Urinary bladder (tissue), 4 donors: Measurements from ENCODE around the gene BTG1. TPM values are rescaled to one million over a fixed set of nuclear protein-coding genes. Genes with fewer than 3 reads are reported as not detected.

Experiments used
- DNase-seq: peaks from one replicate; pipeline ENCODE4 v3.0.0-alpha.2; 2015; ENCODE audit errors: extremely low spot score
- H3K27ac ChIP-seq: one replicate; pipeline ENCODE4 v1.5.1; 2013; ENCODE audit warnings: low read depth, mild to moderate bottlenecking, moderate library complexity
- H3K36me3 ChIP-seq: one replicate; pipeline ENCODE4 v1.6.1; 2013; ENCODE audit warnings: mild to moderate bottlenecking, moderate library complexity; ENCODE audit not compliant: insufficient read depth
- H3K4me1 ChIP-seq: one replicate; pipeline ENCODE4 v1.6.1; 2013; ENCODE audit warnings: mild to moderate bottlenecking, moderate library complexity; ENCODE audit not compliant: insufficient read depth
- H3K4me3 ChIP-seq: one replicate; pipeline ENCODE4 v1.5.1; 2013; ENCODE audit warnings: low read depth, low read length
- WGBS: extraction: QIAGEN DNeasy Blood & Tissue Kit; methylation state at CpG from one replicate; pipeline ENCODE4 v1.1.7; 2013; 5-methylcytosine and 5-hydroxymethylcytosine counted together
- polyA plus RNA-seq: library from polyadenylated mRNA; stranded (reverse); fragments of 200-250 nt; gene quantifications from one replicate; pipeline ENCODE4 v1.2.3, GENCODE V29; 2013
- total RNA-seq: library from RNA; depleted of rRNA; stranded (reverse); fragments of >200 nt; gene quantifications from one replicate; pipeline ENCODE4 v1.2.3, GENCODE V29; 2014
- donor health status: healthy with polysubstance abuse.
- donor health status: healthy.

BTG1 gene
- total and polyA plus RNA-seq, 2 donors, result 32.8 to 50.6 TPM

DNA sequence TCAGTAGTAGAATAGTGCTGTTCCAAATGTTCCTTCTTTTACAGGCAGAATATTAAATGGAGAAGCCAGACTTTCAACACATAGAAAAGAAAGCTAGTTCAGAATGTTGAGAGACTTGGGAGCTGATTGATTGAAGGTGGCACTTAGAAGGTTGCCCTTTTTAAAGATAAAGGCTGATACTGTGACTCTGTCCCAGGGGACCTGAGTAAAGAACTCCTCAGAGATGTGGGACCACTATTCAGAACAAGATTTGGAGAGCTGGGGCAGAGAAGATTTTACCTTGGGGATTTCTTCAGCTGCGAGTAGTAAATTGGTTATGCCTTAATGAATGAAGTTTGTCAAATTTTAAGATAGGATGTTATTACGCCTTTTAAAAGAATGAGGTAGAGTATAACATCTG lies 21.4 kb upstream of the BTG1 start:
- 96% methylated on average over 2 of the region's 2 CpGs for WGBS
- DNase-seq, result no peak
- Histone ChIP-seq H3K36me3 (no peaks in the 10 kb centered on the region), H3K4me3 (no peak overlapping the region), H3K4me1 (no peaks in the 10 kb centered on the region), H3K27ac (no peak overlapping the region)

DNA sequence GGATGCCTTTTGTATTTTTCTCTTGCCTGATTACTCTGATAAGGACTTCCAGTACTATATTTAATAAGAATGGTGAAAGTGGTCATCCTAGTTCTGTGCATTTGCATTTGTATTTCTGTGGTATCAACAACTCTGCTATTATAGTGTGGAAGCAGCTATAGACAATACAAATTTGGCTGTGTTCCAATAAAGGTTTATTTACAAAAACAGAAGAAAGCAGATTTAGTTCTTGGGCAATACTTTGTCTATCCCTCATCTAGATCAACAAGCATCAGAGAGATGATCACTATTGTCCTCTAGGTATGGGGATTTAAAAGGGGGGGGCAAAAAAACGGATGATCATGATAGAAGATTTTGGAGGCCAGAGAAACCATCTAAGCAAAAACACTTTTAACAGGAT lies 19.1 kb upstream of the BTG1 start:
- WGBS, result 83% methylated on average over 1 of the region's 1 CpG
- Histone ChIP-seq H3K4me1 (no peaks in the 10 kb centered on the region), H3K27ac (no peak overlapping the region), H3K36me3 (no peaks in the 10 kb centered on the region), H3K4me3 (no peak overlapping the region)
- DNase-seq, result no peak

DNA sequence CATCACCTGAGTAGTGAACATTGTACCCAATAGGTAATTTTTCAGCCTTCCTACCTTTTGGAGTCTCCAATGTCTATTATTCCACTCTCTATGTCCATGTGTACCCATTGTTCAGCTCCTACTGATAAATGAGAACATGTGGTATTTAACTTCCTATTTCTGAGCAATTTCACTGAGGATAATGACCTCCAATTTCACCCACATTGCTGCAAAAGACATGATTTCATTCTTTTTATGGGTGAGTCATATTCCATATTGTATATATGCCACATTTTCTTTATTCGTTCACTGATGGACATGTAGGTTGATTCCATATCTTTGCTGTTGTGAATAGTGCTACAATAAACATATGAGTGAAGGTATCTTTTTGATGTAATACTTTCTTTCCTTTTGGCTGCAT lies 16.4 kb upstream of the BTG1 start:
- Histone ChIP-seq H3K4me1 (no peaks in the 10 kb centered on the region), H3K27ac (no peak overlapping the region), H3K36me3 (no peaks in the 10 kb centered on the region), H3K4me3 (no peak overlapping the region)
- no peak for DNase-seq
- WGBS, result 86% methylated on average over 1 of the region's 1 CpG

DNA sequence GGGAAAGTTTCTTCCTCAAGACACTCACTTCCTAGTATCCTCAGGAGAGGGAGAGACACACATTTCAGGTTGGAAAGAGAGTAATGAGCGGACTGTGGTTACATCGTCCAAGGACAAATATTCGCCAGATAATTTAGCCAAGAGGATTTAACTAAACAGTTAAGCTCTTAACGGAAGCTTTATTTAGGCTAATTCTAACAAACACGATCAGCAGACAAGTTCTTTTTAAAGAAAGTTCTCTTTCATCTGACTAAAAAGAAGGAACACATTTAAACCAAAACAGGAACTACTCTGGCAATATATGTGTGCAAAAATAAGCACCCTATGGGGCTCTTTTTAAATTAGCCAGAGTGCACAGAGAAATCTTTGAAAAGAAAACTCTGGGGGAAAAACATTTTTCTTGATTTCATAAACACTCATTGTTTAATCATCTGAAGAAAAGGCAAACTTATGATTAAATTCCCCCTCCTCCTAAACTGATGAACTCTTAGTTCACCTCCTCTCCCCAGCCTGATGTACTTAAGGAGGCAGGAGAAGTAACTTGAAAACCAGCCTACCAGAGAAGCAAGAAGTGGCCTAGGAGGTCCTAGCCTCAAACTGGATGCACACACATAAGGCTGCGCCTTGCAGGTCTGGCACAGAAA lies 13.3 kb upstream of the BTG1 start:
- WGBS, result 44% methylated on average over 6 of the region's 6 CpGs
- Histone ChIP-seq H3K27ac (no peak overlapping the region), H3K4me3 (no peak overlapping the region), H3K36me3 (no peaks in the 10 kb centered on the region), H3K4me1 (no peaks in the 10 kb centered on the region)
- DNase-seq, result no peak

DNA sequence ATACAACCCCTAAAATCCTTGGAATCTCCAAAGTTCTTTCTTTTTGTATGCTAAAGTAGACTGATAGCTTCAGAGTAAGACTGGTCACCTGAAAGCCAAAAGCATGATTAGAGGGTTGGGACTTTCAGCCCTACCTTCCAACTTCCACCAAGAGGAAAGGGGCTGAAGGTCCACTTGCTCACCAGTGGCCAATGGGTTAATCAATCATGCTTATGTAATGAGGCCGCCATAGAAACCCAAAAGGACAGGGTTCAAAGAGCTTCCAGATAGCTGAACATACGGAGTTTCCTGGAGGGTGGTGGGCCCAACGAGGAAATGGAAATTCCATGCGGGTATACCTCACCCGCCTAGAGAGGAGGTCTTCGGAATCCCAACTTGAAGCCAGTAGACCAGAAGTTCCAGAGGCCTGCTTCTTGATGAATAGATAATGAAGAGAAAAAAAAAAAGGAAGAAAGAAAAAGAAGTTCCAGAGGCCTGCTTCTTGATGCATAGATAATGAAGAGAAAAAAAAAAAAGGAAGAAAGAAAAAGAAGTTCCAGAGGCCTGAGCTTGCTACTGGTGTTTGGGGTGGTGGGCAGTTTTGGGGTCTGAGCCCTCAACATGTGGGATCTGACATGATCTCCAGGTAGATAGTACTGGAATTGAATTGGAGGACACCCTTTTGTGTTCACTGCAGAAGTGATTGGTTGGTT lies 11.2 kb upstream of the BTG1 start:
- Histone ChIP-seq H3K27ac (no peak overlapping the region), H3K4me1 (no peaks in the 10 kb centered on the region), H3K36me3 (no peaks in the 10 kb centered on the region), H3K4me3 (no peak overlapping the region)
- no peak for DNase-seq
- WGBS, result 93% methylated on average over 6 of the region's 6 CpGs

DNA sequence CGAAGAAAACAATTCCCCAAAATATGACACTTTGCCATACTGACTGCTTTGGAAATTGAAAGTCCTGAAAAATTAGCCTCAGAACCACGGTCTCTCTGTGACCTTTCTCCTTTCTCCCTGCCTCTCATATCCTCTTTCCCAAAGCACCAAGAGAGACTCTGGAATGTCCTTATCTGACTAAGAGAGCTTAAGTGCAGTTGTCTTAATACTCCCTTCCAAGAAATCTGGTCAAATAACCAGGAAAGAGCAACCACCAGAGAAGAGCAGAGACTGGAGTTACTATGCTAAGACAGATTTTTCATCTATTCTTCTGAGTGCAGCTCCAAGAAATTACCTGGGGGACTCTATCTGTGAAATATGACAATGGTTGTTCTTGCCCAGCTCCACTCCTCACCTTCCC lies 10.5 kb upstream of the BTG1 start:
- H3K36me3 ChIP-seq, result no peaks in the 10 kb centered on the region
- H3K27ac ChIP-seq, result no peak overlapping the region
- no peak overlapping the region for H3K4me3 ChIP-seq
- DNase-seq, result no peak
- 86% methylated on average over 2 of the region's 2 CpGs for WGBS
- H3K4me1 ChIP-seq, result no peaks in the 10 kb centered on the region

DNA sequence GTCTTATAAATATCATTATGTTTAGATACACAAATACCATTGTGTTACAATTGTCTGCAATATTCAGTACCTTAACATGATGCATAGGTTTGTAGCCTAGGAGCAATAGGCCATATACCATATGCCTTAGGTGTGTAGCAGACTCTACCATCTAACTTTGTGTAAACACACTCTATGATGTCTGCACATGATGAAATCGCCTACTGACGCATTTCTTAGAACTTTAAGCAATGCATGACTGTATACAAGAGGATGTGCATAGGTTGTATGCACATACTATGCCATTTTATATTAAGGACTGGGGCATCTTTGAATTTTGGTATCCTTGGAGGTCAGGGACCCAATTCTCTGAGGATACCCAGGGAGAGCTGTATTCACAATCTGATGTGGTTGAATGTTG lies 10.1 kb upstream of the BTG1 start:
- Histone ChIP-seq H3K36me3 (no peaks in the 10 kb centered on the region), H3K4me1 (no peaks in the 10 kb centered on the region), H3K27ac (no peak overlapping the region), H3K4me3 (no peak overlapping the region)
- DNase-seq, result no peak
- WGBS, result 98% methylated on average over 2 of the region's 2 CpGs

DNA sequence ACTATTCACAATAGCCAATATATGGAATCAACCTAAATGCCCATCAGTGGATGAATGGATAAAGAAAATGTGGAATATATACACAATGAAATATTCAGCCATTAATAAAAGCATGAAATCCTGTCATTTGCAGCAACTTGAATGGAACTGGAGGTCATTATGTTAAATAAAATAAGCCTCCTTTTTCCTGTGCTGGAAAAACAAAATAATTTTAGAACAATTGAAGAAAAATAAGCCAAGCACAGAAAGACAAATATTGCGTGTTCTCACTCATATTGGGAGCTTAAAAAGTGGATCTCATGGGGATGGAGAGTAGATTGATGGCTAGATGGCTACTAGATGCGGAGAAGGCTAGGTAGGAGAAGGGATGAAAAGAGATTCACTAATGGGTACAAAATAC lies 6.3 kb upstream of the BTG1 start:
- DNase-seq, result no peak
- WGBS, result 94% methylated on average over 2 of the region's 2 CpGs

DNA sequence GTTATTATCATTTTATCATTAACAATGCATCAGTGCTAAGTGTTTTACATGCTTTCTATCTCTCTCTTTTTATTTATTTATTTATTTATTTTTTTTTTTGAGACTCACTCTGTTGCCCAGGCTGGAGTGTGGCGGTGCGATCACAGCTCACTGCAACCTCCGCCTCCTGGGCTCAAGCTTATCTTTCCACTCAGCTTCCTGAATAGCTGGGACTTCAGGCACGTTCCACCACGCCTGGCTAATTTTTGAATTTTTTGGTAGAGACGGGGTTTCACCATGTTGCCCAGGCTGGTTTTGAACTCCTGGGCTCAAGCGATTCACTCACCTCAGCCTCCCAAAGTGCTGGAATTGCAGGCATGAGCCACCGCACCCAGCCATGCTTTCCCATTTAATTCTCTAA lies 3.9 kb upstream of the BTG1 start:
- 97% methylated on average over 8 of the region's 8 CpGs for WGBS
- no peaks in the 10 kb centered on the region for H3K4me1 ChIP-seq
- DNase-seq, result no peak
- no peak overlapping the region for H3K4me3 ChIP-seq
- H3K27ac ChIP-seq, result no peak overlapping the region
- no peaks in the 10 kb centered on the region for H3K36me3 ChIP-seq

More for the DNA sequence above, 6.3 kb upstream of the BTG1 start:
- no peaks in the 10 kb centered on the region for H3K36me3 ChIP-seq
- no peak overlapping the region for H3K27ac ChIP-seq
- H3K4me3 ChIP-seq, result no peak overlapping the region
- no peaks in the 10 kb centered on the region for H3K4me1 ChIP-seq

DNA sequence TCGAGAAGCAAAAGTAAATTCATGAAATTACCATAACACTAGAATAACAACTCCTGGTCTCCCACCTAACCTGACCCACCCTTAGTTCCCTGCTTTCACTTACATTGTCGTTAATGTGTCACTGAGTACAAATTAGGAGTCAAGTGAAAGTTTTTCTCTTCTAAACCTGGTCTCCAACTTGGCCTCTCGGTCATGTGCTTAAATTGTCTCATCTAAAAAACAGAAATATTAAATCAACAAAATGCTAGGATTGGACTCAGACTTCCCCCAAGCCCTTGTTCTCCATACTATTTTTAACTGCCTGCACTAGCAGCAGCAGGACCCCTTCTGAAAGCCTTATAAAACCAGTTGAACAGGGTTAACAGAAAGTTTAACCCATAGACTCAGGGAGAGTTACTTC lies 1.8 kb upstream of the BTG1 start:
- H3K4me1 ChIP-seq, result no peaks in the 10 kb centered on the region
- no peaks in the 10 kb centered on the region for H3K36me3 ChIP-seq
- no peak for DNase-seq
- H3K27ac ChIP-seq, result no peak overlapping the region
- 57% methylated on average over 3 of the region's 3 CpGs for WGBS
- no peak overlapping the region for H3K4me3 ChIP-seq

DNA sequence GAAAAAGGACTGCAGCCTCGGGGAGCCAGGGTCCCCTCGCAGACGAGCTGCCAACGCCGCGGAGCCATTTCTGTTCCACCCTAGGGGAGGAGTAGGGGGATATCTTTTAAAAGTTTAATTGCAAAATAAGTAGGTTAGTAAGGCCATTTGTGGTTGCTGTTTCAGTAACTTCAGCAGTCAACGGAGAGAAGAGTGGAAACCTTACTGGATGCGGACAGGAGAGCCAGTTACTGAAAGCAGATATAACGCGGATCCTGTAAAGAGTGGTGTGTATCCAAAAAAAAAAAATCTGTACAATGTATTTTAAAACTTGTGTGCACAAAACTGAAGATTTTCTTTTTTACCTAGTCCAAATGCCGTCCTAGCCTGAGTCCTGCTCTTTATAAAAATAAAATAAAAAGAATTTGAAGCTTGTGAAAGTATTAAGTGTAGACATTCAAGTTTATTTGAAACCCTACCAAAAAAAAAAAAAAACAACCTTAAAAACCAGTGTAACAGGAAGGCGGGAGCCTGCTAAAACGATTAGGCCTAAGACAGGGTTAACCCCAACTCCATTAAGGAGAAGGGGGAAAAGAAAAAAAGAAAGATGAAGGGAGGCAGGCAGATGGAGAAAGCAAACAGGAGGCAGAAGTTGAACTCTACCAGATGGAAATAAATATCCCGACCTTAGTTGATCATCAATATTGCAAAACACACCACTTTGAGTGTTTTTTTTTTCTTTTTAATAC lies 1.0 kb upstream of the BTG1 start:
- no peaks in the 10 kb centered on the region for H3K36me3 ChIP-seq
- H3K27ac ChIP-seq, result peak overlapping the region; percentile 88
- WGBS, result 6% methylated on average over 14 of the region's 14 CpGs
- peak overlapping the region; percentile 58 for H3K4me3 ChIP-seq
- no peaks in the 10 kb centered on the region for H3K4me1 ChIP-seq
- no peak for DNase-seq

DNA sequence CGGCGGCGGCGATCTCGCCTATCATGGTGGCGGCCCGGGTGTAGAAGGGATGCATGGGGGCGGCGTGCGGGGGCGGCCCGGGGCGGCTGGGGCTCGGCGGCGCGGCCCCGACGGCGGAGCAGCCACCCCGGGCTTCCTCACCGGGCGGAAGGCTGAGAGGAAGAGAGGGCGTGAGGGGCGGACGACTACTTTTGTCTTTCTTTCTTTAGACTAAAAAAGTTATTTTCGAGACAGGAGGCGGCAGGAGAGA lies 240 bp downstream of the BTG1 start:
- Histone ChIP-seq H3K27ac (peak overlapping the region; percentile 99), H3K4me1 (no peaks in the 10 kb centered on the region), H3K4me3 (peak overlapping the region; percentile 94), H3K36me3 (no peaks in the 10 kb centered on the region)
- DNase-seq, result no peak
- under 1% methylated on average over 28 of the region's 28 CpGs for WGBS

DNA sequence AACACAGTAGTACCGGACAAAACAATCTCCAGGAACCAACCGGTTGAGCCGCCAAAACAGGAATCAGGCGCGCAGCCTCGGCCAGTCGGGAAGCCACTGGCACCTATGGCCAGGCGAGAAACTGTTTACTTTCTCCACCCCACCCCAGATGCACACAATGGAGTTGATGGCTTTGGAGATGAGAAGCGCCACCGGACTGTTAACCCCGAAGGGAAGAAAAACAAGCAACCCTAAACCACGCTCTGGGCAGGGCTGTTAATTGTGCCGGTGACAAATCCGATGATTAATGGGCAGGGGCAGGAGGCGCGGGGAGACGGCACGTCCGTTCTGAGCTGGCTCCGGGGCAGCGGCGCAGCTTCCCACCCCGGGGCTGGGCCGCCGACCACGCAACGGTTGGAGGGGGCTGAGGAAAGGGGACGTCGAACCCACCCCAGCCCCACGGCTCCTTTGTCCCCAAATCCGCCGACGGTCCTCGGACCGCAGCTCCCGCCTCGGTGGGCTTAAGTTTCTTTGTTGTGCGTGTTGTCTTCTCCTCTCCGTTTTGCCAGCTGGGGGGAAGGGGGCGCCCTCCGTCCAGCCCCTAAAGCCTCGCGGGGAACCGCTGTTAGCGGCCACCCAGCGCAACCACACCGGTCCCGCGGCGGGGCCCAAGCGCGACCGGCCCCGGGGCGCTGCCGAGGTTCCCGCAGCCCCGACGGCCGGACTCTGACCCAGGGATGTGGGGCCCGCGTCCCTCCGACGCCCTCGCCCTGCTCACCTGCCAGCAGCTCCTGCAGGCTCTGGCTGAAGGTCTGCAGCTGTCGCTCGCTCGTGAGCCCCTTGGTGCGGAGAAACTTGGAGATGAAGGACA lies 790 bp downstream of the BTG1 start:
- DNase-seq, result no peak
- H3K4me3 ChIP-seq, result peak overlapping the region; percentile 94
- H3K4me1 ChIP-seq, result no peaks in the 10 kb centered on the region
- H3K27ac ChIP-seq, result peak overlapping the region; percentile 99
- under 1% methylated on average over 69 of the region's 69 CpGs for WGBS
- no peaks in the 10 kb centered on the region for H3K36me3 ChIP-seq
